H9 (cell line): ENCODE data around the gene SLC25A40. TPM values are rescaled to one million over a fixed set of nuclear protein-coding genes. Genes with fewer than 3 reads are reported as not detected.

ENCODE experiments used
- DNase-seq: peaks from one replicate; pipeline ENCODE4 v3.0.0-alpha.2; 2017
- H2AFZ ChIP-seq: one replicate; pipeline ENCODE4 v1.6.1; 2013; ENCODE audit warnings: mild to moderate bottlenecking, low read length, control low read depth, moderate library complexity
- H2AK5ac ChIP-seq: 2 replicates; pipeline ENCODE4 v1.6.1; 2013; ENCODE audit warnings: low read length, control low read depth, mixed read lengths; ENCODE audit not compliant: insufficient read length
- H2BK120ac ChIP-seq: one replicate; pipeline ENCODE4 v1.6.1; 2013; ENCODE audit warnings: low read depth, mild to moderate bottlenecking, low read length, control low read depth, inconsistent platforms; ENCODE audit not compliant: poor library complexity, severe bottlenecking
- H2BK12ac ChIP-seq: 2 replicates; pipeline ENCODE4 v1.6.1; 2013; ENCODE audit warnings: low read length, control low read depth, mixed read lengths, low read depth; ENCODE audit not compliant: insufficient read length
- H2BK15ac ChIP-seq: 2 replicates; pipeline ENCODE4 v1.6.1; 2013; ENCODE audit warnings: low read depth, low read length, control low read depth
- H2BK20ac ChIP-seq: one replicate; pipeline ENCODE4 v1.6.1; 2013; ENCODE audit warnings: low read depth, mild to moderate bottlenecking, low read length, control low read depth, inconsistent platforms; ENCODE audit not compliant: poor library complexity, severe bottlenecking
- H2BK5ac ChIP-seq: 2 replicates; pipeline ENCODE4 v1.6.1; 2013; ENCODE audit warnings: low read length, control low read depth, mixed read lengths; ENCODE audit not compliant: insufficient read length
- H3K14ac ChIP-seq: 2 replicates; pipeline ENCODE4 v1.6.1; 2013; ENCODE audit warnings: low read length, control low read depth; ENCODE audit not compliant: insufficient read depth
- H3K18ac ChIP-seq: 2 replicates; pipeline ENCODE4 v1.6.1; 2013; ENCODE audit warnings: low read depth, mild to moderate bottlenecking, mixed read lengths, low read length, control low read depth; ENCODE audit not compliant: insufficient read length
- H3K23ac ChIP-seq: 2 replicates; pipeline ENCODE4 v1.6.1; 2013; ENCODE audit warnings: low read length, control low read depth, mixed read lengths, low read depth; ENCODE audit not compliant: insufficient read length
- H3K23me2 ChIP-seq: 2 replicates; pipeline ENCODE4 v1.6.1; 2013; ENCODE audit warnings: low read depth, mild to moderate bottlenecking, mixed read lengths, low read length, control low read depth; ENCODE audit not compliant: insufficient read length, poor library complexity, severe bottlenecking
- H3K27ac ChIP-seq: 2 replicates; pipeline ENCODE4 v1.5.1; 2013; ENCODE audit warnings: low read length, control low read depth, mixed read lengths, low read depth; ENCODE audit not compliant: insufficient read length
- H3K27me3 ChIP-seq: 2 replicates; pipeline ENCODE4 v1.6.1; 2013; ENCODE audit warnings: low read length, control low read depth, inconsistent platforms; ENCODE audit not compliant: insufficient read depth
- H3K4ac ChIP-seq: 2 replicates; pipeline ENCODE4 v1.6.1; 2013; ENCODE audit warnings: low read depth, mild to moderate bottlenecking, control low read depth, inconsistent platforms, low read length, moderate library complexity
- H3K4me1 ChIP-seq: 2 replicates; pipeline ENCODE4 v1.6.1; 2013; ENCODE audit warnings: low read length, control low read depth, inconsistent platforms; ENCODE audit not compliant: insufficient read depth
- H3K4me2 ChIP-seq: 2 replicates; pipeline ENCODE4 v1.6.1; 2013; ENCODE audit warnings: low read length, control low read depth, mixed read lengths; ENCODE audit not compliant: insufficient read length, insufficient read depth
- H3K56ac ChIP-seq: 2 replicates; pipeline ENCODE4 v1.6.1; 2013; ENCODE audit warnings: low read depth, mild to moderate bottlenecking, mixed read lengths, low read length, control low read depth; ENCODE audit not compliant: insufficient read length
- H3K79me1 ChIP-seq: 2 replicates; pipeline ENCODE4 v1.6.1; 2013; ENCODE audit warnings: low read depth, mild to moderate bottlenecking, moderate library complexity, low read length, control low read depth, inconsistent platforms; ENCODE audit not compliant: insufficient read depth, poor library complexity, severe bottlenecking
- H3K79me2 ChIP-seq: 2 replicates; pipeline ENCODE4 v1.6.1; 2013; ENCODE audit warnings: low read length, control low read depth, inconsistent platforms; ENCODE audit not compliant: insufficient read depth
- H3K9ac ChIP-seq: 2 replicates; pipeline ENCODE4 v1.6.1; 2013; ENCODE audit warnings: low read length, control low read depth, mixed read lengths; ENCODE audit not compliant: insufficient read length; ENCODE audit errors: extremely low read depth
- H3K9me3 ChIP-seq: one replicate; pipeline ENCODE4 v1.6.1; 2013; ENCODE audit warnings: low read depth, low read length, inconsistent platforms; ENCODE audit not compliant: control insufficient read depth
- H3T11ph ChIP-seq: one replicate; pipeline ENCODE4 v1.6.1; 2013; ENCODE audit warnings: mild to moderate bottlenecking, low read length, control low read depth, inconsistent platforms
- H4K20me1 ChIP-seq: one replicate; pipeline ENCODE4 v1.6.1; 2013; ENCODE audit not compliant: control insufficient read depth, insufficient read length, insufficient read depth
- H4K5ac ChIP-seq: 2 replicates; pipeline ENCODE4 v1.6.1; 2013; ENCODE audit warnings: low read depth, mild to moderate bottlenecking, mixed read lengths, low read length, control low read depth; ENCODE audit not compliant: insufficient read length
- H4K8ac ChIP-seq: replicated peaks from 2 replicates; pipeline ENCODE4 v1.6.1; 2013; ENCODE audit warnings: low read length, control low read depth, mixed read lengths, low read depth; ENCODE audit not compliant: insufficient read length
- H4K91ac ChIP-seq: 2 replicates; pipeline ENCODE4 v1.6.1; 2013; ENCODE audit warnings: low read depth, mild to moderate bottlenecking, moderate library complexity, mixed read lengths, low read length, control low read depth; ENCODE audit not compliant: insufficient read length
- H3K27ac Mint-ChIP-seq, 3 experiments: 2 replicates in 2 of 3; 3 replicates in 1 of 3; pipeline ENCODE4 v1.8.0; 2020 to 2021; ENCODE audit warnings: mixed read lengths in 3 of 3, mild to moderate bottlenecking in 1 of 3, moderate library complexity in 1 of 3
- H3K27me3 Mint-ChIP-seq: 2 replicates; pipeline ENCODE4 v1.8.0; 2021; ENCODE audit warnings: low read depth, mild to moderate bottlenecking, moderate library complexity, mixed read lengths
- H3K36me3 Mint-ChIP-seq, 3 experiments: 2 replicates in 2 of 3; 3 replicates in 1 of 3; pipeline ENCODE4 v1.8.0; 2020 to 2021; ENCODE audit warnings: low read depth in 3 of 3, mixed read lengths in 3 of 3; ENCODE audit not compliant: insufficient read depth in 1 of 3
- H3K4me1 Mint-ChIP-seq, 2 experiments: 2 replicates each; pipeline ENCODE4 v1.8.0; 2020; ENCODE audit warnings: mixed read lengths in 2 of 2
- H3K4me3 Mint-ChIP-seq, 2 experiments: 2 replicates in 1 of 2; 3 replicates in 1 of 2; pipeline ENCODE4 v1.8.0; 2020 to 2021; ENCODE audit warnings: mild to moderate bottlenecking in 2 of 2, mixed read lengths in 2 of 2, moderate library complexity in 1 of 2
- H3K9me3 Mint-ChIP-seq, 2 experiments: 2 replicates in 1 of 2; 3 replicates in 1 of 2; pipeline ENCODE4 v1.8.0; 2020; ENCODE audit warnings: mild to moderate bottlenecking in 2 of 2, mixed read lengths in 2 of 2, moderate library complexity in 1 of 2
- CTCF ChIP-seq: fragments of 200-600 bp; sonication (generic); conservative IDR thresholded peaks from 3 replicates; pipeline ENCODE4 v1.8.0; 2021; ENCODE audit warnings: antibody characterized with exemption, mild to moderate bottlenecking
- WGBS: extraction: QIAGEN DNeasy Blood & Tissue Kit; methylation state at CpG from one replicate; pipeline ENCODE4 v1.1.7; 2013; ENCODE audit warnings: missing lambda C conversion rate, low lambda C conversion rate, mixed read lengths; ENCODE audit not compliant: insufficient read length; ENCODE audit errors: extremely low coverage; 5-methylcytosine and 5-hydroxymethylcytosine counted together
- total RNA-seq: library from RNA; stranded (reverse); gene quantifications from 2 replicates; pipeline ENCODE4 v1.2.1, GENCODE V29; 2021

The SLC25A40 gene
- total RNA-seq, 1 experiment from 2014 or later = 10.4 TPM

GRCh38 chr7:87810726-87811125, 65.4 kb downstream of the SLC25A40 start:
- Histone ChIP-seq H4K8ac (no peak overlapping the region), H2BK20ac (no peak overlapping the region), H2BK15ac (no peak overlapping the region), H4K5ac (no peak overlapping the region), H3K23me2 (no peaks in the 10 kb centered on the region), H3T11ph (no peak overlapping the region), H2AK5ac (no peak overlapping the region), H2BK5ac (no peak overlapping the region), H3K56ac (no peak overlapping the region), H3K4me1 (no peaks in the 10 kb centered on the region), H3K23ac (no peak overlapping the region), H3K4ac (no peak overlapping the region), H3K79me1 (no peaks in the 10 kb centered on the region), H3K14ac (no peak overlapping the region), H3K18ac (no peak overlapping the region), H3K79me2 (no peaks in the 10 kb centered on the region), H2BK12ac (no peak overlapping the region), H3K9ac (no peak overlapping the region), H2AFZ (no peak overlapping the region), H4K20me1 (no peaks in the 10 kb centered on the region), H3K9me3 (no peaks in the 10 kb centered on the region), H4K91ac (no peak overlapping the region), H3K27me3 (no peaks in the 10 kb centered on the region), H3K4me2 (no peak overlapping the region), H2BK120ac (no peak overlapping the region), H3K27ac (no peak overlapping the region)
- Mint-ChIP-seq H3K4me3 (no peak overlapping the region), H3K9me3 (no peaks in the 10 kb centered on the region), H3K4me1 (peaks cover 10% of the 10 kb centered on the region in 2 experiments), H3K27ac (peak overlapping the region in 1 of 3 experiments; percentile 96; a peak in 3 of 7 replicates), H3K27me3 (no peaks in the 10 kb centered on the region), H3K36me3 (no peaks in the 10 kb centered on the region)
- TF ChIP-seq CTCF = no peak
- no CpG with 5 or more reads among the region's 2 CpGs for WGBS
- no peak for DNase-seq
